Muscle layer of duodenum (tissue), 2 donors: ENCODE results near the gene SMOC1.

Experiments
- H3K27ac ChIP-seq: one replicate; pipeline ENCODE4 v1.7.0; 2013; ENCODE audit warnings: mild to moderate bottlenecking, low read length
- H3K27me3 ChIP-seq: one replicate; pipeline ENCODE4 v1.7.0; 2013; ENCODE audit warnings: low read depth, mild to moderate bottlenecking, control low read depth, low read length
- H3K36me3 ChIP-seq, 2 donors: one replicate each; pipeline ENCODE4 v1.7.0; 2013; ENCODE audit warnings: low read length in 2 of 2, control low read depth in 1 of 2, mild to moderate bottlenecking in 1 of 2; ENCODE audit not compliant: insufficient read depth in 2 of 2, control insufficient read depth in 1 of 2
- H3K4me1 ChIP-seq, 2 donors: one replicate each; pipeline ENCODE4 v1.7.0; 2013; ENCODE audit warnings: low read length in 2 of 2, mild to moderate bottlenecking in 2 of 2, control low read depth in 1 of 2, moderate library complexity in 1 of 2; ENCODE audit not compliant: insufficient read depth in 2 of 2, control insufficient read depth in 1 of 2
- H3K4me3 ChIP-seq, 2 donors: one replicate each; pipeline ENCODE4 v1.7.0; 2013; ENCODE audit warnings: low read length in 2 of 2, low read depth in 1 of 2, mild to moderate bottlenecking in 1 of 2
- H3K9me3 ChIP-seq, 2 donors: one replicate each; pipeline ENCODE4 v1.7.0; 2013; ENCODE audit warnings: low read length in 2 of 2, control low read depth in 1 of 2, mild to moderate bottlenecking in 1 of 2; ENCODE audit not compliant: control insufficient read depth in 1 of 2
- donor health status: healthy.

The SMOC1 gene

DNA sequence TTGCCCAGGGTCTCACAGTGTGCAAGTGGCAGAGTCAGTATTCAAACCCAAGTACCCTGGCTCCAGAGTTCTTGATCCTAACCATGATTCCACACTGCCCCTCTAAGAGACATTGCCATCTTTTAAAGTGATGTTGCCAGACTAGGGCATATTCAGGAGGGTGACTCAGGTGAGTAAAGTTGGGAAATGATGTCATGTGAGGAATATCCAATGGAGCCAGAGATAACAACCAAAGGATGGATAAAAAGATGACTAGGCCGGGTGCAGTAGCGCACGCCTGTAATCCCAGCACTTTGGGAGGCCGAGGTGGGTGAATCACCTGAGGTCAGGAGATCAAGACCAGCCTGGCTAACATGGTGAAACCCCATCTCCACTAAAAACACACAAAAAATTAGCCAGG lies 85.6 kb downstream of the SMOC1 start:
- H3K36me3 ChIP-seq: no peaks in the 10 kb centered on the region
- no peaks in the 10 kb centered on the region for H3K9me3 ChIP-seq
- H3K4me3 ChIP-seq: no peak overlapping the region
- H3K27me3 ChIP-seq: no peaks in the 10 kb centered on the region
- no peaks in the 10 kb centered on the region for H3K4me1 ChIP-seq
- H3K27ac ChIP-seq: no peak overlapping the region

DNA sequence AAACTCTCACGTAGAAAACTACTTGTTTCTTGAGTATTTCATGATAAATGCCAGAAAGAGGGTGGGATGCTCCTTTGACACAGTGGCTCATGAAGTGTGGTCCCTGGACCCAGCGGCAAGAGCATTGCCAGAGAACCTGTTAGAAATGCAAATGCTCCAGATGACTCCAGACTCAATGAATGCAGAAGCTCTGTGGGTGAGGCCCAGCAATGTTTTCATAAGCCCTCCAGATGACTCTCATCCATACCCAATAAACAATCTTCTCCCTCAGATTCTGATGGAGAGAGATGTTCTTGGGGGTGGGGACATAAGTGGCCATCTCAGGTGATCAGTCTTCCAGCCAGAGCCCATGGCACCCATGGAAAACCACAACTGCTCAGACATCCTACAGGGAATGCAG lies 88.9 kb downstream of the SMOC1 start:
- H3K27ac ChIP-seq: no peak overlapping the region
- no peaks in the 10 kb centered on the region for H3K36me3 ChIP-seq
- H3K27me3 ChIP-seq: no peaks in the 10 kb centered on the region
- no peak overlapping the region for H3K4me3 ChIP-seq
- no peaks in the 10 kb centered on the region for H3K4me1 ChIP-seq
- H3K9me3 ChIP-seq: no peaks in the 10 kb centered on the region

DNA sequence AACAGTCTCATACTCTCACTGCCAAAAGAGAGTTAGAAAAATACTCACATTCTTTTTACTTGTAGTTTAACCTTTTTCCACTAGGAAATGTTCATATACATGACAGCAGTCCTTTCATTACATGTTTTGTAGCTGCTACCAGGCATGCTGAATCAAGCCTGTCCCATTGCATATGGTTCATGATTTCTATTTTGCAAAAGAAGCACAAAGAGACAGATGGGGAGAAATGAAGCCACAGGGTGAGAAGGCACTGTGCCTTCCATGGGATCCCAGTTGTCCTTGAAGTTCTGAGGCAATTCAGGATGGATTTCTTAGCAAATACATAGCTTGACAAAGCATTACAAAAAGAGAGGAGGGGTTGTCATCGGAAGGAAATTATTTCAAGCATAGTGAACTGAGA lies 89.5 kb downstream of the SMOC1 start:
- H3K4me1 ChIP-seq: no peaks in the 10 kb centered on the region
- no peaks in the 10 kb centered on the region for H3K36me3 ChIP-seq
- H3K9me3 ChIP-seq: no peaks in the 10 kb centered on the region
- H3K27ac ChIP-seq: no peak overlapping the region
- H3K27me3 ChIP-seq: no peaks in the 10 kb centered on the region
- no peak overlapping the region for H3K4me3 ChIP-seq

DNA sequence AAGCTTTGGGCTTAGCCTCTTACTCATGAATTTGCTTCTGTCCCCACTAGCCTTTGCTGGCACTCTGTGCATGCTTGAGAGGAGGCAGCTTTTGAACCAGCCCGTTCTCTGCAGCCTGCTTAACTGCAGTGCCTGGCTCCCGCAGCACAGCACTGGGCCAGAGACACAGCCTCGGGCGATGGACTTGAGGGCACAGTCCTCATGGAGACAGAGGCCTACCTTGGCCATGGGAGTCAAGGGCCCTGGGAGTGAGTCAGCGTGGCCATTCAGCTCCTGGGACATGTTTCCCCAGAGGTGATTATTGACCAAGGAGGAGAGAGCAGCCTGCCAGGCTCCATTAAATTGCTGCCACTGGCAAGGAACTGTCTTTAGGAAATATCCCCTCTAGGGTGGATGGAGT lies 93.5 kb downstream of the SMOC1 start:
- Histone ChIP-seq H3K4me1 (no peaks in the 10 kb centered on the region), H3K9me3 (no peaks in the 10 kb centered on the region), H3K4me3 (no peak overlapping the region), H3K27ac (no peak overlapping the region), H3K27me3 (no peaks in the 10 kb centered on the region), H3K36me3 (no peaks in the 10 kb centered on the region)

DNA sequence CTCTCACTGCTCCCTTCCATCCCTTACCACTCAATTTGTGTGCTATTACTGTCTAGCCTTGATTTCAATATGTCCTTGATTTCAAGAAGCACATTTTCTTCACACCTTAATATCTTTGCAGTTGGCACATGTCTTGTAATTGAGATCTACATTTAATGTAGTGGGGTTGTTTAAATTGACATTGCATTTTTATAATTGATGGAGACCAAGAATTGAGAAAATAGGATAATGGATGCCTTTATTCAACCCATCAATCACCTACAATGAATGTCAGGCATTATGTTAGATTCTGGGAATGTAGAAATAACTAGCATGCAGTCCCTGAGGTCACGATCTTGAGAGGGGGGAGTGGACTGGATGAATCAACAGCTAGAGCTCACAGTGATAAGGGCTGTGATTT lies 94.6 kb downstream of the SMOC1 start:
- Histone ChIP-seq H3K4me1 (no peaks in the 10 kb centered on the region), H3K27ac (no peak overlapping the region), H3K27me3 (no peaks in the 10 kb centered on the region), H3K9me3 (no peaks in the 10 kb centered on the region), H3K36me3 (no peaks in the 10 kb centered on the region), H3K4me3 (no peak overlapping the region)

DNA sequence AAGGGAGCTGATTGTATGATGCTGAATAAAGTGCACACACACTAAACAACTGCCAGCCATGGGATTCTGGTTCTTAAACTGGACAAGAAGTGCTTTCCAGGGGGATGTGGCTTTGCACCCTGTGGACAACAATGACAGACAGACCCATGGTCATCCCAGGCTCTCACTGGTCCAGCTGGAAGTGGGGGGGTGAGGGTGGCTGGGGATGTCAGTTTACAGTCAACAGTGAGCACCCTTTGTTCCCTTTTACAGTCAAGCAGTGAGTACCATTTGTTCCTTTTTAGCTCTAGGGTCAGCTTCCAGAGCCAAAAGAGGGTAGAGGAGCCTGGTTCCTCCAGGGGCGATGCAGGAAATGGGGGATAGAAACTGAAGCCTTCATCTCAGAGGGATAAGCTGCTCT lies 100.7 kb downstream of the SMOC1 start:
- Histone ChIP-seq H3K4me1 (peaks cover 0 to 6% of the 10 kb centered on the region in 2 donors), H3K9me3 (no peaks in the 10 kb centered on the region), H3K27ac (no peak overlapping the region), H3K36me3 (no peaks in the 10 kb centered on the region), H3K4me3 (no peak overlapping the region), H3K27me3 (no peaks in the 10 kb centered on the region)

DNA sequence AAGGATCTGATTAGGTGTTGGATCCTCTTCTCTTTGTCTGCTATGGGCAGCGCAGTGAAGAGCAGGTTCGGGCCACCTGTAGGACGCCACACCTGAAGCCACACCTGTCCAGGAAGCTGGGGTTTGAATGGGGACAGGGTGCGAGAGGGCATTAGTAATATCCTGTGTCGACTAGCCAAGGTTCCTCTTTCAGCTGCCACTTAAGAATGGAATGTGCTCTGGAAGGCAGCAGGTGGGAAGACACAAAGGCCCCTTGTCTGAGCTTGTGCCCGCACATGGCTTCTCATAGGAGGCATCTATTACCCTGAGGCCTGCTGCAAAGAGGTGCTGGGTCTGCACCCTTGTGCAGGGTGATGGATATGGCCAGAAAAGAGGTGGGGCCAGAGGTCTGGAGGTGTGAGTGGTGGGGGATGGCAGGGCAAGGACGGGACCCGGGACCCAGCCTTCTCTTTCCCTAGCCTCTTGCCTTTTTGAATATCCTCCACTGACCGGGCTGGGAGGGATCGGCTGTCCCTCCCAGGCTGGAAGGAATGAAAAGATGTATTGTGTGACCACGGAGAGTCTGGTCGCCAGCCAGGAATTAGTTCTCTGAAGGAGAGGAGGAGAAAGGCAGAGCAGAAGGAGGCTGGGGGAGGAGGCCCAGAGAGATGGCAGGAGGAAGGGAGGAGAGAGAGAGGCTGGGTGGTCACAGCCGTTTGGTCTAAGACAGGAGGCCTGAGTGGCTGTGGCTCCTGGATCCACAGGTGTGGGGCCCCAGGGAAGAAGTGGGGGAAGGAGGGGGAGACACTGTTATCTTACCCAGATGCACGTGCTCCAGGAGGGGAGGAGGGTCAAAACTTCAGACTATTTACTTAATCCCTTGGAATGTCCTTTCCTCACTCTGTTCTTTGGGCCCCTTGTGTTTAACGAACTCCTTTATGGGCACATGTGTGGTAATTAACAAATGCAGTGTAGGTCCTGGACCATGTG lies 101.5 kb downstream of the SMOC1 start:
- Histone ChIP-seq H3K27me3 (no peaks in the 10 kb centered on the region), H3K9me3 (no peaks in the 10 kb centered on the region), H3K36me3 (no peaks in the 10 kb centered on the region), H3K4me3 (no peak overlapping the region), H3K27ac (no peak overlapping the region), H3K4me1 (peaks cover 0 to 6% of the 10 kb centered on the region in 2 donors)

DNA sequence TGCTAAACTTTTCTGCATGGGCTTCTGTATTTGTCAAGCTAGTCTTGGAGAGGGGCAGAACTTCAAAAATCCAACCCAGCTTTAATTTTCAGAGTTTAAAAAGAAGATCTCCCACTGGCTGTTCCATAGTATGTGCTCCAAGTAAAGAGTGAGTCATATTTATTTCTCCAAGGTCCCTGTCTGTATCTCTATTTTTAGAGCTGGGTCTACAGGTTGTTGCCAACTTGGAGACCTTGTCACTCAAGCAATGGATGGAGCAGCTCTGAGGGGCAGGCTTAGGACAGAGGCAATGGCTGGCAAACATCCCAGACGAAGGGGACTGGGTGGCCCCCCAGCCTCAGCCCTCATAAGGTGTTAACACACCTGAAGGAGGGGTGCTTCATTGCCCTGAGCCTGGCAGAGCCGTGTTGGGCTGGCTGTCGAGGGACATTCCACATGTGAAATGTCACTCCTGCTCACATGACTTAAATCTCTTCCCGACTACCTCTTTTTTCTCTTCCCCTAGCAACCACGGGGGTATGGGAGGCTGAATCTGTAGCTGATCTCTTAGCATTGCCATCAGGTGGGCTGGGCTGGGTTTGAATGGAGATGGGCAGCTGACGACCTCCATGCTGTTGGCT lies 103.1 kb downstream of the SMOC1 start:
- Histone ChIP-seq H3K27ac (no peak overlapping the region), H3K4me3 (no peak overlapping the region), H3K9me3 (no peaks in the 10 kb centered on the region), H3K36me3 (no peaks in the 10 kb centered on the region), H3K4me1 (peaks cover 0 to 6% of the 10 kb centered on the region in 2 donors), H3K27me3 (no peaks in the 10 kb centered on the region)

DNA sequence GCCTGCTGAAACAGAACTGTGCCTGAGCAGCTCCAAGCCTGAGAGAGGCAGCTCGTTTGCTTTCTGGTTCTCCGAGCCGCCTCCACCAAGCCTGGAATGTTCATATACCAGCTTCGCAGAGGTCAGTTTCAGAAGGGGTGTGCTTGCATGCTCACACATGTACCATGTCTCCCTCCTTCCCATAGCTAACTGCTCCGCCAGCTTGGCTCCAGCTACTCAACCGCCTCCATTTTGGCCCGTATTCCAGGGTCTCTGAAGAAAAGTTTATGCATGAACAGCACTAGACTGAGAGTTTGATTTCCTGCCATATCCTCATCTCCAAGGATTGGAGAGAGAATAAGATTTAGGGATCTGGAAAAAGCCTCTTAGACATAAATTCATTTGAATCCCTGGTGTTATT lies 103.7 kb downstream of the SMOC1 start:
- H3K27ac ChIP-seq: no peak overlapping the region
- H3K9me3 ChIP-seq: no peaks in the 10 kb centered on the region
- H3K4me3 ChIP-seq: no peak overlapping the region
- no peaks in the 10 kb centered on the region for H3K27me3 ChIP-seq
- peaks cover 0 to 6% of the 10 kb centered on the region in 2 donors for H3K4me1 ChIP-seq
- no peaks in the 10 kb centered on the region for H3K36me3 ChIP-seq

DNA sequence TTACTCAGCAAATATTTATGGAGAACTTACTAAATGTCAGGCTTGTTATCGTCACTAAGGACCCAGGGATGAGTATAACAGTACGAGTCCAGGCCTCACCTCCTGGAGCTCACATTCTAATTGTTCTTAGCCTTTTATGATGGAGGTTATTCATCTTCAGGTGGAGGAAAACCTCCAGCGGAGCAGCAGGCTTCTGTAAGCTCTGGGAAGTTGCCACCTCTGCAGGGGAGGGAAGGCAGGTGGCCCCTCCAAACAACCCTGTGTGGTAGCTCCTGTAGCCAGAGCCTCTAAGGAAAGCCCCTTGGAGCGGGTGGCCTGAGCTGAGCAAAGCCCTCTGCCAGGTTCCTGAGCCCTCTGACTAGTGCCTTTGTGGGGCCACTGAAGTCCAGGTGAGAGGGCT lies 104.1 kb downstream of the SMOC1 start:
- Histone ChIP-seq H3K4me1 (peaks cover 0 to 6% of the 10 kb centered on the region in 2 donors), H3K4me3 (no peak overlapping the region), H3K9me3 (no peaks in the 10 kb centered on the region), H3K27ac (no peak overlapping the region), H3K36me3 (no peaks in the 10 kb centered on the region), H3K27me3 (no peaks in the 10 kb centered on the region)

DNA sequence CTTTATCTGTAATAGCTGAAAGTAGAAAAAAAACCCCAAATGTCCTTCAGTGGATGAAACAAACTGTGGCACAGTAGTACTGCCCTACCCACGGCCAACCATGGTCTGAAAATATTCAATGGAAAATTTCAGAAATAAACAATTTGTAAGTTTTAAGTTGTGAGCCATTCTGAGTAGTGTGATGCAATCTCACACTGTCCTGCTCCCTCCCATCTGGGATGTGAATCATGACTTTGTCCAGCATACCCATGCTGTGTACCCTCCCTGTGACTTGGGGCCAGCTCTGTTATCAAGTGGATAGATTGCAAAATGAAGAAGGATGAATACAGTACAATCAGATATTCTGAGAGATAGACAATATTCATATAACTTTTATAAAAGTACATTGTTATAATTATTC lies 106.2 kb downstream of the SMOC1 start:
- H3K36me3 ChIP-seq: no peaks in the 10 kb centered on the region
- no peaks in the 10 kb centered on the region for H3K27me3 ChIP-seq
- peaks cover 0 to 6% of the 10 kb centered on the region in 2 donors for H3K4me1 ChIP-seq
- no peaks in the 10 kb centered on the region for H3K9me3 ChIP-seq
- no peak overlapping the region for H3K27ac ChIP-seq
- no peak overlapping the region for H3K4me3 ChIP-seq
